DMS53 treated with DMSO at 0.1 percent for 48 hours (cell line): ENCODE results near the gene BMPR2.
"Not testable (repeated sequence)": the region's sequence is repeated elsewhere in the genome, so short reads cannot be mapped to it uniquely, and the experiment has no call there.

ENCODE experiments used
- DNase-seq: peaks from one replicate; lab custom pipeline; 2025; ENCODE audit not compliant: unreplicated experiment; lab: John Stamatoyannopoulos, UW

Gene BMPR2

DNA sequence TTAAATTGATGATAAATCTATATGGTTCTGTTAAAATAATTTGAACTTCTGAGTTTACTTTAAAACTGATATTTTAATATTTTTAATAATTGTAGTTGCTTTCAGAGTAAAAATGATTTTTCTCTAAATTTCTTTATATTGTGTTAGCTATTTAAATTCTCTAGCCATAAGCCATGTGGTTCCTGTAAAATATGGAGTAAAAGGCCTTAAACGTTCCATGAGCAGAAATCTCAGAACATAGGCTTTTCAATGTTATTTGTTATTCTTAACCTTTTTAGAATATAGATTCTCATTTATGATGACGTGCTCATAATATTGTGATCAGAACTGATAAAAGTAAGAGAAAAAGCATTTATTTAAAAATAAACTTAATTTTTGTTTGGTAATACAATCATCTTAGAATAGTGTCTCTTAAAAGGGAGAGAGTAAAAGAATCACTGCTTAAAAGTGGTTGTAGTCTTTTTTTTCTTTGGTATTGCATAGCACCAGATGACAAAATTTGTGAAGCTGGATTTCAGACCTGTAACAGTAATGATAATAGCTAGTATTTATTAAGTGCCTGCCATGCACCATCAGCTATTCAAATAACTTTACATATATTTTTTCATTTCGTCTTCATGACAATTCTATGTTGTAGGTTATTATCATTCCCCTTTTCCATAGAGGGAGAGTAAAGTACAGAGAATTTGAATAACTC lies 2.7 kb downstream of the BMPR2 start:
- DNase-seq = no peak

DNA sequence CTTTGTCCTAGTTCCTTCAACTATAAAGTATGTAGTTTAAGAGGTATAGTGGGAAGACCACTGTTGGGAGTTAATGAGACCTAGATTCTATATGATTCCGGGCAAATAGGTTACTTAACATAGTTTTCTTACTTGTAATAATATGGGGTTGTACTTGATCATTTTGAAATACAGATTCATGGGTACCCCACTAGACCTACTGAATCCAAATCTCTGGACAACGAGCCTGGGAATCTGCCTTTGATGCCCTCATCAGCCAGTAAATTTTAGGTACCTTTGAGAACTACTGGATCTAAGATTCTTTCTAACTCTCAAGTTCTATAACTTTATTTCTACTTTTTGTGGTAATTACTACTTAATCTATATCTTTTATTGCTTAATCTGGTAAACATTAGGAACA lies 6.6 kb downstream of the BMPR2 start:
- no peak for DNase-seq

DNA sequence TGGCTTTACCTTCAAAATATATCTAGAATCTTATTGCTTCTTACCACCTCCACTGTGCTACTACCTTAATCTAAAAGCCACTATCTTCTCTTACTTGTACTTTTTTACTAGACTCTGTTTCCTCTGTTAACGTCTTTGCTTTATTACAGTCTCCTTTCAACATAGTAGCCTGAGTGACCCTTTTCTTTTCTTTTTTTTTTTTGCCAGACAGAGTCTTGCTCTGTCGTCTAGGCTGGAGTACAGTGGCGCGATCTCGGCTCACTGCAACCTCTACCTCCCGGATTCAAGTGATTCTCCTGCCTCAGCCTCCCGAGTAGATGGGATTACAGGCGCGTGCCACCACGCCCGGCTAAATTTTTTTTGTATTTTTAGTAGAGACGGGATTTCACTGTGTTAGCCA lies 10.4 kb downstream of the BMPR2 start:
- not testable (repeated sequence) for DNase-seq

DNA sequence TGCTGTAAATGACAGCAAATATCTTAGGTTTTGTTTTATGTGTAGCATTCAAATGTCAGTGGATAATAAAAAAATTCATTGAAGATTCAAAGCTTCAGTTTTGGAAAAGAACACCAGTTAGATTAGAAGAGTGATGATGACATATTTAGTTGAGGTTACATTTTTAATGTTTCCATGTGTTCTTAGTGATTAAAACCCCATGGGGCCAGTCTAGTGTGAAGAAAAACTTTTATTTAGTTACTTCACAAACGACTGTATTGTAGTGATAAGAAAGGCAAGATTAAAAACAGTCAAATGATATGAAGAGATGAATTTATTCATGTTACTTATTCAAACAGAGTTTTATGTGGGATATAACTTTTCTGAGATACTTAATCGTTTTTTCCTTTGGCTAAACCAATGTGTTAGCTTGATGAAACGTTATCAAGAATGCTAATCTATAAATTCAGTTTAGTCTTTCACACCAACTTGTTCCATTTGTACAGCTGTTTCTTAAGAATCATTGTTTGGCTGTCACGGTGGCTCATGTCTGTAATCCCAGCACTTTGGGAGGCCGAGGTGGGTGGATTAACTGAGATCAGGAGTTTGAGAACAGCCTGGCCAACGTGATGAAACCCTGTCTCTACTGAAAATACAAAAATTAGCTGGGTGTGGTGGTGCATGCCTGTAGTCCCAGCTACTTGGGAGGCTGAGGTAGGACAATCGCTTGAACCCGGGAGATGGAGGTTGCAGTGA lies 11.6 kb downstream of the BMPR2 start:
- no peak for DNase-seq

DNA sequence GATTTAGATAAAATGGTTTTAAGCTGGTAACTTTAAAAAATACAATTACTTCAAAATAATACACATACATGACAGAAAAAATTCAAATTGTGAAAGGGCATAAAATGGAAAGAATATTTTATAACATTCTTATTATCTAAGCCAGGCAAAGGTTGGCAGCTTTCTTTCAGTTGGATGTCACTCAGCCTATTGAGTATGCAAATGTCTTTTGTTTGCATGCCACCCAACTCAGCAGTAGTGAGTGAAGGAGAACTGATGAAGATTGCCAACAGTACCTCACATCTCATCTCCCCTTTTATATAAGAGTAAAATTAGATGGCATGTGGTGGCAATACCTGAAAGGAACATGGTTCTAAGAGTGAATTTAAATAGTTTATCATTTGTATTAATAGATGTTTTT lies 24.8 kb downstream of the BMPR2 start:
- DNase-seq = no peak

DNA sequence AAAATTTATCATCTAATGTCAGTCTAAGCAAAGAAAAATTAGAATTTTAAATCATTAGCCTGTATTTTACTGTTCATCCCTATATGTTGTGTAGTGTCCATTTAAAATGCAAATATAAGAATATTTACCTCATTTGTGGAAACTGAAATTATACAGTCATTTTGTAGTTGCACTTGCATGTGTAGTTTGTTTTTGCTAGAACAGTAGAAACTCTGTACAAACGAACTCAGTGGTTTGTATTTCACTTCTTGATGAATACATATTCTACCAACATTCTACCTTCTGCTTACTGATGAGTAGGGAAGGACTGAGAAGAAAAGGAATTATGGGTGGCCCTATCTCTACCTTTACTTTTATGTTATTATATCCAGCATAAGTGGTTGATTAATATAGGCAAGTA lies 29.7 kb downstream of the BMPR2 start:
- DNase-seq = no peak

DNA sequence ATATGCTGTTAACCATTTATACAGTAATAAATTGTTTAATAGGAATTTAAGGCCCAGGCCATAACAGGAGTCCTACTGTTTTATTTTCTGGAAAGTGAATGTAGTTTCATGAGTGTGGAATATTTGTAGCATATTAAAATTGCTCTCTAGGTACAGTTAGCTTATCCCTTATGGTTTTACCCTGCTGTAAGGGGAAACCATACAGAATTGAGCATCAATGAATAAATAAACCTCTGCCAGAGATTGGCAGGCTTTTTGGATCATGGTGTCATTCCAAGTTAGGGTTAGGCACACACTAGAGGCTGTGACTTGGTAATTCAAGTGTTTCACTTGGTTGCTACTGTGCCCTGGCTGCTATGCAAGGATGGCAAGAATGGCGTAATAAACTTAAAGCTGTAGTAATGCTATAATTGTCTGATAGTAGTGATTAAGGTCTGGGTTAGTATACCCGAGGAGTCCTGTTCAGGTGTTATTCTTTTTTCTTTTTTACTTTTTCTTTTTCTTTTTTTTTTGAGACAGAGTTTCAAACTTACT lies 30.4 kb downstream of the BMPR2 start:
- no peak for DNase-seq

DNA sequence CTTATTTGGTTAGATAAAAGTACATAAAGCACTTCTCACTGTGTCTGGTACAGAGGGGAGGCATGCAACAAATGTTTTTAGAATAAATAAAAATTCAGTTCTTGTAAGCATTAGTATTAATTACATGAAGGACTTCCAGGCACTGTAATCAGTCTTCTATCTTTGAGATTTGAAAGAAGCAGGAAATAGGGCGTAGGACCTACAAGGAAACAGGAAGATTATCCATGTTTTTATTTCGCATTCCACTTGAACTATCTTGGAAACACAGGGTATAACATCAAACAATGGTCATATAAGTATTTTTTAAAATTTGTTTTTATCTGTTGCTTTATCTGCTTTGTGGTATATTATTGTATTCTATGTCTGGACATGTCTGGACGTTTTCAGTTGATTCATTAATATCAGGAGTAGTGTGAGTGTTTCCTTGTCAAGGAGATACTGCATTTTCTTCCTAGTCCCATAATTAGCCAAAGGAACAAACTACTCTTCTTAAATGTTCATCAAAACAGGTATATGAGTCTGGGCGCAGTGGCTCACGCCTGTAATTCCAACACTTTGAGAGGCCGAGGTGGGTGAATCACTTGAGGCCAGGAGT lies 32.5 kb downstream of the BMPR2 start:
- DNase-seq = no peak

DNA sequence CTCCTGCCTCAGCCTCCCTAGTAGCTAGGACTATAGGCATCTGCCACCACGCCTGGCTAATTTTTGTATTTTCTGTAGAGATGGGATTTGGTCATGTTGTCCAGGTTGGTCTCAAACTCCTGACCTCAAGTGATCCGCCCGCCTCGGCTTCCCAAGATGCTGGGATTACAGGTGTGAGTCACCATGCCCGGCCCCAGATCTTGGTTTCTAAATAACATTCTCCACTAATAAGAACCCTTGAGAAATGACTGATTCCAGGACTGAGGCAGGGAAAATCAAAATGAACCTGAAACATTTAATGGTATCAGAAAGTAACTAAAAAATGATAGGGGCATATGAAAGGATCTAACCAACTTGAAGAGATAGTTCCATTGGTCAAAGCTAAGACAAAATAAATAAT lies 34.0 kb downstream of the BMPR2 start:
- no peak for DNase-seq

DNA sequence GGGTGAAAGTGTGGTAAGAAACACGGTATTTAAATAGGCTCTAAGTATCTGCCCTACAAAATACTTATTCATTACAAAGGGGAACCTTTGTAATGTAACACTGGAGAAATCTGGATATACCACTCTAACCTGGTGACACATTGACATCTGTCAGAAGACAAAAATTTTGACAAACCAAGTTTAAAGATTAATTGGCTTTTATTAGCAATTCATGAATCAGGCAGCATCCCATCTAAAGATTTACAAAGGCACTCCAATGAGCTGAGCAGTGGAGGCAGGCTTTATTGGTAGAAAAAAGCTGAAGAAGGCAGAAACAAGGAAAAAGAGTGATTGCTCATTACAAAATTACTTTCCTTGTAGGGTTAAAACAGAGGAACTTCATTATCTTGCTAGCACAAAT lies 35.0 kb downstream of the BMPR2 start:
- no peak for DNase-seq

DNA sequence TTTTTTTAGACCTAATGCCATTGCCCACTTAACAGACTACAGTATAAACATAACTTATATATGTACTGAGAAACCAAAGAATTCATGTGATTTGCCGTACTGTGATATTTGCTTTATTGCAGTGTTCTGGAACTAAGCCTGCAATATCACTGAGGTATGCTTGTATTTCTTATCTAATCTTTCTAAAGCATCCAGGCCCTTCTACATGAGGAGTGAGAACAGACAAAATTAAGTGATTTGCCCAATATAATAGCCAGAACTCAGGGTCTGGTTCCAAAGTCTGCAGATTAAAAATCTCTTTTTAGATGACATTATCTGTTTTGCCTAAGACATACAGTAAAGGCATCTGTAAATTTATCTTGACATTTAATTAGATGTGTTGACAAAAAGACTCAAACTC lies 41.9 kb downstream of the BMPR2 start:
- no peak for DNase-seq

DNA sequence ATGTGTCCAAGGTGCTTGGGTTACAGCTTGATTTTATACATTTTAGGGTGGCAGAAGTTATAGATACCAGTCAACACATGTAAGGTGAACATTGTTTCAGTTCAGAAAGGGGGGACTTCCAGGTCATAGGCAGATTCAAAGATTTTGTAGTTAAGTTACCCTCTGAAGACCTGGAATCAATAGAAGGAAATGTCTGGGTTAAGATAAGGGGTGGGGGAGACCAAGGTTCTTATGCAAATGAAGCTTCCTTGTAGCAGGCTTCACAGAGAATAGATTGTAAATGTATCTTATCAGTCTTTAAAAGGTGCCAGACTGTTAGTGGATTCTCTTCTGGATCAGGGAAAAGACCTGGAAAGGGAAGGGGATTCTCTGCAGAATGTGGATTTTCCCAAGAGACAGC lies 42.4 kb downstream of the BMPR2 start:
- DNase-seq = no peak

DNA sequence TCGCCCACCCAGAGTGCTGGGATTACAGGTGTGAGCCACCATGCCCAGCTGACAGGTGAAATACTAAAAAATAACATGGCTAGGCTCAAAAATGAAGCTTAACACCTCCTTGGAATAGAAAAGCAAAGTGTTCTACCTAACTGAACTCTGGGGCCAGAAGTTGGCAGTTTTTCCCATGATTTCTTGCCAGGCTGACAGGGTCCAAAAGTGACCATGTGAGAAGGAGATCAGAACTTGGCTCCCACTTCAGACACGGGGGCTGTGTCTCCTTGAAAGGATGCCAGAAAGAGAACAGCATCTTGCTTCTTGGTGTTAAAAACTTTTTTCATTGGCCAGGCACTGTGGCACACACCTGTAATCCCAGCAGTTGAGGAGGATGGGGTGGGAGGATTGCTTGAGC lies 47.0 kb downstream of the BMPR2 start:
- DNase-seq = no peak

DNA sequence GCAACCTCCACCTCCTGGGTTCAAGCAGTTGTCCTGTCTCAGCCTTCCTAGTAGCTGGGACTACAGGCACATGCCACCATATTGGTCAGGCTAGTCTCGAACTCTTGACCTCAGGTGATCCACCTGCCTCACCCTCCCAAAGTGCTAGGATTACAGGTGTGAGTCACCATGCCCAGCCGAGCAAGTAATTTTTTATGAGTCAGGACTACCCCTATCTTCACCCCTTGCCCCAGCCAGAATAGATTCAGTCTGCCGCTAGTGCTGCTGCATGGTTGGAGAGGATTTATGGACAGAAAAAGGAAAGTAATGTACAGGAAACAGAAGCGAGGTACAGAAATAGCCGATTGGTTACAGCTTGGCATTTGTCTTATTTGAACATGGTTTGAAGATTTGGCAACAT lies 48.9 kb downstream of the BMPR2 start:
- no peak for DNase-seq

DNA sequence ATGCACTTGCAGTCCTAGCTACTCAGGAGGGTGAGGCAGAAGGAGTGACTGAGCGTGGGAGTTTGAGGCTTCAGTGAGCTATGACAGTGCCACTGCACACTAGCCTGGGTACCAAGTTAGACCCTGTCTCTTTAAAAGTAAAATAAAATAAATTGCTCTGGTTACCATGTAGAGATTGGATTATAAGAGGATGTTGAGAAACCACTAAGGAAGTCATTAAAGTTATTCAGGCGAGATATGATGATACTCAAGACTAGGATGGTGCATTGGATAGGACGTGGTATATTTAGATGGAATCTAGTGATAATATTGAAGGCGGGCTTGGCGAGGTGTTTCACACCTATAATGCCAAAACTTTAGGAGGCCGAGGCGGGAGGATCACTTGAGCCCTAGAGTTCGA lies 50.6 kb downstream of the BMPR2 start:
- no peak for DNase-seq

DNA sequence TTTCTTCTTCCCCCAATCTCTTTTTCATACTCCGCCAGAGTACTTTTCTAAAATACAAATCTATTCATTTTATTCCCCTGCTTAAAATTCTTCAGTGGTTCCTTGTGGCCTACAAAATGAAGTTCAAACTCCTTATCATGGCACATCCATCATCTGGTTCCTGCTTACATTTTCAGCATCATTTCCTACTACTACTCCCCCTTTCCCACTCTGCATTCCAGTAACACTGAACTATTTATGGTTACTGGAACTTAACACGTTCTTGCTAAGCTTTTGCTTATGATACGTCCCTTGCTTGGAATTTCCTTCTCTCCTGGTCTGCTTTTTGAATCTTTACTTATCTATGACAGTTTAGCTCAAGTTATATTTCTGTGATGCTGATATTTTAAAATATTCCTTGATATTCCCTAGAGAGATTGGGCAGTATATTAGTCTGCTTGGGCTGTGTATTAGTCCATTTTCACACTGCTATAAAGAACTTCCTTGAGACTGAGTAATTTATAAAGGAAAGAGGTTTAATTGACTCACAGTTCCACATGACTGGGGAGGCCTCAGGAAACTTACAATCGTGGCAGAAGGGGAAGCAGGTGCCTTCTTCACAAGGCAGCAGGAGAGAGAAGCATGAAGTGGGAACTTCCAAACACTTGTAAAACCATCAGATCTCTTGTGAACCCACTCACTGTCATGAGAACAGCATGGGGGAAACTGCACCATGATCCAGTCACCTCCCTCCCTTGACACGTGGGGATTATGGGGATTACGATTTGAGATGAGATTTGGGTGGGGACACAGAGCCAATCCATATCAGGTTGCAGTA lies 53.2 kb downstream of the BMPR2 start:
- DNase-seq = no peak

DNA sequence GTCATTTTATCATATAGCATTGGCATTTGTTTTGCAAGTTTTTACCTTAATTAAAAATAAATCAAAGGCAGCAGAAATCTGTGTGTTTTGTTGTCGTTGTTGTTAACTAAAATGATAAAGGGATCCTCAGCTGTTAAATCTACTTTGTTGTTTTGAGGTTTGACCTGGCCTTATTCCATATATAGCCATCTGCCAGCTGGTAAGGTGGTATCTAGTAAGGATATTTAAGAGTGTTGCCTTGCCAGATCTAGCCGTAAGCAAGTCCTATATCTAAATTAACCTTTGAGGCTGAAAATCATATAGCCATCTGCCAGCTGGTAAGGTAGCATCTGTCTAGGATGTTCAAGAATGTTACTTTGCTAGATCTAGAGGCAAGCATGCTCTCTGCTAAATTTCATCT lies 56.6 kb downstream of the BMPR2 start:
- DNase-seq = no peak

DNA sequence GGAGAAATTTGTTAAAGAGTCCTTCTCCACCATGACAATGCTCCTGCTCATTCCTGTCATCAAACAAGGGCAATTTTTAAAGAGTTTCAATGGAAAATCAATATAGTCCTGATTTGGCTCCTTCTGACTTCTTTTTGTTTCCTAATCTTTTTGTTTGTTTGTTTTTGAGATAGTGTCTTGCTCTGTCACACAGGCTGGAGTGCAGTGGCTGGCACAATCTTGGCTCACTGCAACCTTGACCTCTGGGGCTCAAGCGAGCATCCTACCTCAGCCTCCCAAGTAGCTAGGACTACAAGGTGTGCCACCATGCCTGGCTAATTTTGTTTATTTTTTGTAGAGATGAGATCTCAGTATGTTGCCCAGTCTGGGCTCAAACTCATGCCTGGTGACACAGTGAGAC lies 58.3 kb downstream of the BMPR2 start:
- DNase-seq = no peak

DNA sequence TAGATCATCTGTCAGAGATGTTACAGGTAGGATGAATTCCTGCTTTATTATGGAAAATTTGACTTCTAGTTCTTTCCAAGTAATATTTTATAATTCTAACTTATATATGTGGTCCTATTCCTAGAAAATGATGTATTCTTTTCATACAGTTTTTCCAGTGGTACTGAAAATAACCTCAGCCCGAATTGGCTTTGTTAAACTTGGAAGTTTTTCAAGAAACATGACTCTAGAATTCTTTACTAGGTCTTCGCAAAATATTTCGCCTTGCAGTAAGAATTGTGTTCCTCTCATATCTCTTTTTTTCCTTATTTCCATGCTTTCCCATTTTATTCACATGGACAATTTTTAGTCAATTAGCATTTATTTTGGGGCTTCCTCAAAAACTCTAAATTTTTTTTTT lies 60.5 kb downstream of the BMPR2 start:
- DNase-seq = no peak

DNA sequence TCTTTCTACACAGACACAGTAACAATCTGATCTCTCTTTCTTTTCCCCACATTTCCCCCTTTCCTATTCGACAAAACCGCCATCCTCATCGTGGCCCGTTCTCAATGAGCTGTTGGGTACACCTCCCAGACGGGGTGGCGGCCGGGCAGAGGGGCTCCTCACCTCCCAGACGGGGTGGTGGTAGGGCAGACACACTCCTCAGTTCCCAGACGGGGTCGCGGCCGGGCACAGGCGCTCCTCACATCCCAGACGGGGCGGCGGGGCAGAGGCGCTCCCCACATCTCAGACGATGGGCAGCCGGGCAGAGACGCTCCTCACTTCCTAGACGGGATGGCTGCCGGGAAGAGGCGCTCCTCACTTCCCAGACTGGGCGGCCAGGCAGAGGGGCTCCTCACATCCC lies 64.0 kb downstream of the BMPR2 start:
- DNase-seq = not testable (repeated sequence)

DNA sequence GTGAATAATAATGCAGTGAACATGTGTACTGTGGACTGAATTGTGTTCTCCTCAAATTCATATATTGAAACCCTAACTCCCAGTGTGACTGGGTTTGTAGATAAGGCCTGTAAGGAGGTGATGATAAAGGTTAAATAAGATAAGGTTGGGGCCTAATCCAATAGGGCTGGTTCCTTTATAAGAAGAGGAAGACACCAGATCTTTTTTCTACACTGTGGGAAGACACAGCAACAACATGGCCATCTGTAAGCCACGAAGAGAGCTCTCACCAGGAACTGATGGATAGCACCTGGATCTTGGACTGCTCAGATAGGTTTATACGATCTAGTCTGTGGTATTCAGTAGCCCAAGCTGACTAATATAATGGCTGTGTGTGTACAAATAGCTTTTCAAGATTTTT lies 66.8 kb downstream of the BMPR2 start:
- DNase-seq = no peak
